Activated T-helper 1 cell treated with anti-CD3 and anti-CD28 coated beads, Interleukin-2, amount 50 U/mL, for 16 hours (primary cell): ENCODE data around the gene GFOD2.

Experiments used
- DNase-seq, 2 donors: peaks; one replicate each; pipeline ENCODE4 v3.0.0-alpha.2; 2020; ENCODE audit warnings: low read depth in 1 of 2, low spot score in 1 of 2

GFOD2 gene

DNA sequence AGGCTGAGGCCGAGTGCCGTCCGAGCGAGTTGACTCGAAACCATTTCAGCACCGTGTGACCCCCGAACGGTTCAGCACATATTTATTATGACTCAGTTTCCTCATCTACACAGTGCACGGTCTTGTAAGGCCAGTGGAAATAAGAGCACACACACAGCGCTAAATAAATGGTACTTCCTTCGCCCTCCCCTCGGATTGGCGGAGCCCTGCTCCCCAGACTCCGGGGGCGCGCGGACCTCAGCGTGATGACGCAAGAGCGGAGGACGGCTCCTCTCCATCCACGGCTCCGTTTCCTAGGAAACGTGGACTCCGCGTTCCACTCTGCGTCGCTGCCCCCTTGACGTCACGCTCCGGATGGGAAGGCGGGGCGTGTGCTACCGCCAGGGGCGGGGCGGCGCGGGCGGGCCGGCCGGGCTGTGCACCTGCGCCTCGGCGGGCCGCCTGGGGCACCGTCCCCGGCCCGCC is 58.5 kb downstream of the GFOD2 start, which contains the start of gene PARD6A:
PARD6A (plus strand) TSS at position 397 of the 465 bp plus-strand sequence. CDS start 79 bp downstream, outside the sequence.
- DNase-seq: peak; percentile 86 to 92

DNA sequence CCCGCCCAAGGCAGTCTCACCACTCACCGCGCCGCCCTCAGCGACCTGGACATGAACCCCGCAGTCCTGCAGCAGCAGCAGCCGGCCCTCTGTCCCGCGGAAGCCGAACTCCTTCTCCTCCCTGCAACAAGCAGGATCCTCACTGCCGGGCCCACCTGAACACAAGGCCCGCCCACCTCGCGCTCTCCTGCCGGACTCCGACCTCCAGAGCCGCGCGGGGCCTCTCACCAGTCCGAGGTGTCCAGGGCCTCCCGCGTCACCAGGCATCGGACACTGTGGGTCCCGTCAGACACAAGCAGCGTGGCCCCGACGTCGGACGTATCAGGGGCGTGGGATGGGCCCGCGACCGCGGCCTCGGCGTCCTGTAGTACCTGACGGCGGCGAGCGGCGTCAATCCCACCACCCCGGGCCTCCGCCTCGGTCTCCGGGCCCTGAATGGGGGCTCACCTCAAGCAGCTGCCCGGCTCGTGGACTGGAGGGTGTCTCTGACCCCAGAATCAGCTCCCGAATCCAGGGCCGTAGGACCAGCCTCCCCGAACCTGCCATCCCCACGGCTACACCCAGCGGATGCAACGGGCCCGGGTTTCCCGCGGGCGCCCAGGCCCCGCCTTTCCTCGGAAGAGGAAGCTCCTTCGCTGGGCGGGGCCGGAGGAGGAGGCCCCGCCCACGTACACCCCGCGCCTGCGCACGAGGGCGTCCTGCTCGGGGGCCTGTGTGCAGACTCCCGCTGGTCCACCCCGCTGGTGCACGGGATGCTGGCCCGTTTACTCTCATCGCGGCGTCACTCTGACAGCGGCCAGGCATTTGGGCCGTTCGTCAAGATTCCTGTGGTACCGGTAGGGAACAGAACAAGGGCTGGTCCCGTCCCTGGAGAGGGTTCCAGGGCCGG is 59.2 kb downstream of the GFOD2 start, which contains the start of gene ACD:
ACD (minus strand) TSS at position 586 of the 889 bp plus-strand sequence; CDS start at position 546, 40 bp downstream.
- DNase-seq: peak; percentile 78 to 92

DNA sequence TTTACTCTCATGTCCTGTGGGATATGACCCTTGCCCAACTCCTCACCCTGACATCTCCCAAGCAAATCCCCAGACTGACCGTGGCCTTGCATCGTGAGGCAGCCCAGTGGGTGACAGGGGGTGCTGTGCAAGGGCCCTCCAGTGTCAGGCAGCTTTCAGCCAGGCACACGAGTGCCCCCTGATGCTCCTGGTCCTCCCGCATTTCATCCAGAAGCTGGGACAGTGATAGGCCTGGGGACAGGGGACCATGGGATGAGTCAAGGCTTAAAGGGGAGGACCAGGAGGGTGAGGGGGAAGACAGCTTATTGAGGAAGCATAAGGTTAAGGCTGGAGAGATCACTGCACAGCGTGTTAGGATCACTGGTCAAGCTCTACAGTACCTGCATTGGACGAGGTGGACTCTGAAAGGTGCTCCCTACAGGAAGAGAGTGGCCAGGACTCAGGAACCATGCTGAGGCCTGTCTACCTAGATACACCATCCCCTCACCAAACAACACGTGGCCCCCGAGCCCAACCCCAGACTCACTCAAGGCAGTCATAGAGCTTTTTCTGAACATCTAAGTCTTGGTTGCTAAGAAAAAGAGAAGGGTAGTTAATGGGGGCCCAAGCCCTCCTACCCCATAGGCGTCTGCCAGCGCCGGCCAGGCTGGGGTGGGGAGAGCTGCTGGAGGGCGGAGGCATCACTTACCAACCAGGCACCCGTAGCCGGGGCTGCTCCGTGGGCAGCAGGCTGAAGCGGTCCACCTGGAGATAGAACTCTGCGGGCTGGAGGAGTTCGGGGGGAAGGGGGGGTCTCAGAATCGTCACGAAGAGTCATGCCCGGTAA is 60.1 kb downstream of the GFOD2 start:
- DNase-seq: no peak

DNA sequence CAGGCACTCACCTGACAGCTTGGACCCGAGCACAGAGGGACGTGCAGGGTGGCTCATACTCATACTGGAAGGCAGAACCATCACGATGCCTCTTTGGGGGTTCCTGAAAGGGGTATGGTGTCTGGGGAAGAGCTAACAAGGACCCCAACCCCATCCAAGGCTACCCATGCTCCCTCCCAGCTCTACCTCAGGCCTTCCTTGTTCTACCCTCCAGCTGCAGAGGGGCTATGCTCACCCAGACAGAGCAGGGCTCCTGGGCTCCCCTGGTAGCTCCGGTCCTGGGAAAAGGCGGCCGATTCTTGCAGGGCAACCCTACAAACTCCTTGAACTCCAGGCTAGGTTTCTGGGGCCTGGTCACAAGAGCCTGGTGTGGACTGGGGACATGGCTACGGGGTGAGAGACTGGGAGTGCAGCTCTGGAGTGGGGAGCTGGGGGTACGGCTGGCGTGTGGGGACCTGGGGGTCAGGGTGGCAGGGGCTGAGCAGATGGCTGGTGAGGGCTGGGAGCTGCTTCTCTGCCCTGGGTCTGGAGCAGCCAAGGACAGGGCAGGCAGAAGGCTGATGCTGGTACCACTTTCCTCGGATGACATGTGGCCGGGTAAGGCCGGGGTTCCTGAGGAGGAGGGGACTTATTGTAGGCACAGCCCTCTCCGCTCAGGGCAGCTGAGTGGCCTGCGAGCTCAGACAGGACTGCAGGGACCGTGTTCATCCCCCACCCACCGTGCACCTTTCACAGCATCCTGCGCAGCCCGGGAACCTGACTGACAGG is 61.2 kb downstream of the GFOD2 start:
- DNase-seq: no peak

DNA sequence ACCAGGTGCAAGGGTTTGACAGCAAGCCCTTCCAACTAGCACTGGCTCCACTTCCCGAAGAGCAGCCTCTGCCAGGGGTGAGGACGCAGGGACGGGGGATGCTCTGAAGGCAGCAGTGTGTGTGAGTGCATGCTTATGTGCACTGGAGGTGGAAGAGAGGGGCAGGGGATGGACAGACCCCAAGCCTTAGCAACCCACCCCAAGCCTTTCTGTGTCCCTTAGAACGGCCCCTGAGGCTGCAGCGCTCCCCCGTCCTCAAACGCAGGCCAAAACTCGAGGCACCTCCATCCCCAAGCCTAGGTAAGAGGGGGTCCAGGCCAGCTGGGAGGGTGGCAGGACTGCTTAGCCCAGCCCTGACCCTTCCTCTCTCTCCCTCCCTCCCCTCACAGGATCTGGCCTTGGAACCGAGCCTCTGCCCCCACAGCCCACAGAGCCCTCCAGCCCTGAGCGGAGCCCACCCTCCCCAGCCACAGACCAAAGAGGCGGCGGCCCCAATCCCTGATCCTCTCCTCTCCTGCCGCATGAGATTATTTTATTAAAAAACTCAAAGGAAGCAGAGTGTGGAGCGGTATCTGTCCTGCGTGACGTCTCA is 62.0 kb downstream of the GFOD2 start:
- DNase-seq: no peak

DNA sequence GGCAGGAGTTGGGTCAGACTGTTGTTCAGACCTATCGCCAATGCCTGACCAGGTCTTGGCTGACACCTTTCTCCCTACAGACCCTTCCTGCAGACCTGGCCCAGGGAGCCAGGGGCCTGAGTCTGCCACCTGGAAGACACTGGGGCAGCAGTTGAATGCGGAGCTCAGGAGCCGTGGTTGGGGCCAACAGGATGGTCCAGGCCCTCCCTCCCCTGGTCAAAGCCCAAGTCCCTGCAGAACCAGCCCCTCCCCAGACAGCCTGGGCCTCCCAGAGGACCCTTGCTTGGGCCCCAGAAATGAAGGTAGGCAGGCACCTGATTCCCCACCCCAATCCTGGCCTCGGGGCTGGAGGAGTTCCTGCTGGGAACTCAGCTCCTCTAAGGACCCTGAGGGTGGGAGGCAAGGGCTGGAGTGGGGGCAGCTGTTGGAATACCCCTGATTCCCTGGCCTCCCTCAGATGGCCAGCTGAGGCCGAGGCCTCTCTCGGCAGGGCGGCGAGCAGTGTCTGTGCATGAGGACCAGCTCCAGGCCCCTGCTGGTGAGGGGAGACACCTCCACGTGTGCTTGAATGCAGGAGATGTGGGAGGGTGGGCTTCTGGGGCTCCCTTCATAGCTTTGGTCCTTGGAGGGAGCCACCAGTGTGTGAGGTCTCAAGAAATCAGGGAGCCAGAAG is 62.6 kb downstream of the GFOD2 start:
- DNase-seq: no peak

DNA sequence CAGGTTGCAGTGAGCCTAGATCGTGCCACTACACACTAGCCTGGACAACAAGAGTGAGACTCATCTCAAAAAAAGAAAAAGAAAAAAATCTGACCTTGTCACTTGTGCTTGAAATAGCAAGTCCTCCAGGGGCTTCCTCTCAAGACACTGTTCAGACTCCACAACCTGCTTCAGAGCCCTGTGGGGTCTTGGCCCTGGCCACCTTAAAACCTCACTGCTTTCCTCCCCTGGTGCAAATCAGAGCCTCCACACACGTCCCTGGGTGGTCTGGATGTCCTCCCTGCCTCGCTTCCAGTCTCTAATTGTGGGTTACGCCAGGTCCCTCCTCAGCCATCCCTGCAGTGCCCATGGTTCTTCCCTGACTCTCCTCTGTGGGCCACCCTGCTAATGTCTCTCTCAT is 63.8 kb downstream of the GFOD2 start:
- DNase-seq: no peak

DNA sequence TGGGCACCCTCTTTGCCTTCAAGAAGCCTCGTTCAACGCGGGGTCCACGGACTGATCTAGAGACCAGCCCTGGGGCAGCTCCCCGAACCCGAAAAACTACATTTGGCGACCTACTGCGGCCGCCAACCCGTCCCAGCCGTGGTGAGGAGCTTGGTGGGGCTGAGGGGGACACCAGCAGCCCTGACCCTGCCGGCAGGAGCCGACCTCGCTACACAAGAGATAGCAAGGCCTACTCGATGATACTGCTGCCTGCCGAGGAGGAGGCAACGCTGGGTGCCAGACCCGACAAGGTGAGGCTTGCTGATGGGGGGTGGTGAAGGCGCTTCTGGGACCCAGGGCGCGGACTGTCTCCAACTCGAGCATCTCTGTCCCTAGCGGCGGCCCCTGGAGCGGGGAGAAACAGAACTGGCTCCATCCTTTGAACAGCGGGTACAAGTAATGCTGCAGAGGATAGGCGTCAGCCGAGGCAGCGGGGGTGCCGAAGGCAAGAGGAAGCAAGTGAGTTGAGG is 64.7 kb downstream of the GFOD2 start:
- DNase-seq: no peak

DNA sequence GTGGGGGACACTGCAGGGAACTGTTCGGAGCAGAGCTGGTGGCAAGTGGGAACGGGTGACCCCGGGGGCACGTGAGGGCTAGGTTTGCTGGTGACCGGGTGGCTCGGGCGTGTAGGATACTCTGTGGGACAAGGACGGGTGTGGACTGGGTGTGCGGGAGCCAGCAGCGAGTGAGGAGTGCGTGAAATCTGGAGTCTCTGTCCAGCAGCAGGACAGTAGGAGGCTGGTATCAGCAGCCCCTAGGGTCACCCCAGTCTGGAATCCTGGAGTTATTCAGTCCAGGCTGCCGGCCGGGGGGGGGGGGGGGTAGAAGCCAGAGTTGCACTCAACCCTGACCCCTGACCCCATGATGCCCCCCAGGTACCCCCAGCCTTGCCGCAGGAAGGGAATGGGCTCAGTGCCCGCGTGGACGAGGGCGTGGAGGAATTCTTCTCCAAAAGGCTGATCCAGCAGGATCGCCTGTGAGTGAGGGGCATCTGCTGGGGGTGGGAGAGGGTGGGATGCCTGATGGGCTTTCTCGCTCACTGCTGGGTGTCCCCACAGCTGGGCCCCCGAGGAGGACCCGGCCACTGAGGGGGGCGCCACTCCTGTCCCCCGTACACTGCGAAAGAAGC is 65.2 kb downstream of the GFOD2 start:
- DNase-seq: no peak

DNA sequence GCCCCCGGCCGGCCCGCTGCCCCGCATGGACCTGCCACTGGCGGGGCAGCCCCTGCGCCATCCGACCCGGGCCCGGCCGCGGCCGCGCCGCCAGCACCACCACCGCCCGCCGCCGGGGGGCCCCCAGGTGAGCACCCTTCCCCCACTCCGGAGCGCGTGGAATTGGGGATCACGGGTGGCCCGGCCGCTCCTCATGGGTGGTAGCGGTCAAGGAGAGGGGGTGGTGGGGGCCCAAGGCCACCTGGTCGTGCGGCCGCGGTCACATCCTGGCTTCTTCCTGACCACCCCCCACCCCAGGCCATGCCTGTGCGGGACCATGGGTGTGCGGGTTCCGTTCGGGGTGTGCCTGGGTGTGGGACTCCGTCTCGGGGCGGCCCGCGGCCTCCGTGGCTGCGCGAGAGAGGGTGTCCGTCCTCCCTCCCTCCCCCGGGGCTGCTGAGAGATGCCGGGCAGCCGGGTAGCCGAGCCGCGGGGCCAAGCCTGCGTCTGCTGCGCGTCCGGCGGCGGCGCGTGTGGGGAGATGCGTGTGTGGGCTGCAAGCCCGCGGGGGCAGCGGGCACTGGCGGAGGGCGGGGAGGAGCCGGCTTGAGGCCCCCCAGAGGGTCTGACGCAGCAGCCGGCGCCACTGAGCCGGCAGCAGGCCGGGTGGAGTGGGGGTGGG is 65.9 kb downstream of the GFOD2 start:
- DNase-seq: no peak

DNA sequence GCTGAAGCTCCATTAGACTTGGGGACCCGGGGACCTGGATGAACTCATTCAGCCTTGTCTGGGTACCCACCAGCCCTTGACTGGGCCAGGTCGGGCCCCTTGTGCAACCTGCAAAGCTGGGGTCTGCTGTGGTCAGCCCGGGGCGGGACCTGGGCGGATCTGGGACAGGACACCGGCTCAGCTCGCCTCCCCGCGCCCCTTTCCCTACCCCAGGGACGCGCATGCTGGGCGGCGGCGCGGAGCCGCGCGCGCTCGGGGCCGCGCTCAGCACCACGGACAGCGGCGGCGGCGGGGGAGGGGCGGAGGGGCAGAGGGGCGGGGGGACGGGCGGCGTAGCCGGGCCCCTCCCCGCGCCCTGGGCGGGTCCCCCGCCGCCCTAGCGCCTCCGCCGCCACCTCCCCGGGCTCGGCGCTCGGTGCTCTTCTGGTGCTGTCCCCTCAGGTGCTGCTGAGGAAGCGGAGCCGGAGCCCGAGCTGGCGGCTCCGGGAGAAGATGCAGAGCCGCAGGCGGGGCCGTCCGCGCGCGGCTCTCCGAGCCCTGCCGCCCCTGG is 66.5 kb downstream of the GFOD2 start:
- DNase-seq: no peak

DNA sequence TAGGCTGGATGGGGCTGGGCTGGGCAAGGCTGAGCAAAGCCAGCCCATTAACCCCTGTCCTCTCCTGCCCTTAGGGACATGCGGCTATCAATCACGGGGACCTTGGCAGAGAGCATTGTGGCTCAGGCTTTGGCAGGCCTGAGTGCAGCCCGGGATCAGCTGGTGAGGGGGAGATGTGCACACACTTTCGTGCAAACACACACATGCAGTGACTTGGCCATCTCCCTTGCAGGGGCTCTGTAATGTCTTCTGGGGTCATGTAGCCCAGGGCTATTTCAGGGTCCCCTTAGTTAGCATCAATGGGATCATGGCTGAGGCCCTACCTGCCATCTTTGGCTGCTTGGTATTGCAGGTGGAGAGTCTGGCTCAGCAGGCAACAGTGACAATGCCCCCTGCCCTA is 67.3 kb downstream of the GFOD2 start:
- no peak for DNase-seq

DNA sequence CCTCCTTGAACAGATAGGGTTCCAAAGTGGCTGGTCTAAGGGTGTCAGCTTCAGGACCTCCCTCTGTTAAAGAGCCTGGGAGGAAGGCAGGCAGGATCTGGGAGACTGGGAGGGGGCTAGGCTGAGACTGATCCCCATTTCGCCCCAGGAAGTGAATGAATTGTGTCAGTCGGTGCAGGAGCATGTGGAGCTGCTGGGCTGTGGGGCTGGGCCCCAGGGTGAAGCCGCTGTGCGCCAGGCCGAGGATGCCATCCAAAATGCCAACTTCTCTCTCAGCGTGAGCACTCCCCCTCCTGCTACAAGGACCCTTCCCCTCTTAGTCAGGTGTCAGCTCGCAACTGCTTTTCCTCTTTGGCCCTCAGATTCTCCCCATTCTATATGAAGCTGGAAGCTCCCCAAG is 68.1 kb downstream of the GFOD2 start:
- DNase-seq: no peak

DNA sequence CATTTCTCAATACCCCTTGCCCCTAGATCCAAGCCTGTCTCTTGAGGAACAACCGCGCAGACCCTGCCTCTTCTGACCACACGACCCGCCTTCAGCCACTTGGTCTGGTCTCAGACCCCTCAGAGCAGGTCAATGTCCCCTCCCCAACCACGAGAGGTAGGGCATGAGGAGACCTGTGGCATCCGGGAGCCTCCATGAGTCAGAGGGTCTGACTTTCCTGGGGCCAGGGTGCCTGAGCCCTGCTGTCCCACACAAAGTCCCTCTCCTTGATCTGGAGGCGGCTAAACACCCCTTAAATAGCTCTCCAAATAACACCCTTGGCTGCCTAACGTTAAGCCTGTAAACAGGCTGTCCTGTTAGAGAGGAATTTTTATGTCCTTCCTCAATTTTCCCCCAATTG is 69.1 kb downstream of the GFOD2 start:
- no peak for DNase-seq

DNA sequence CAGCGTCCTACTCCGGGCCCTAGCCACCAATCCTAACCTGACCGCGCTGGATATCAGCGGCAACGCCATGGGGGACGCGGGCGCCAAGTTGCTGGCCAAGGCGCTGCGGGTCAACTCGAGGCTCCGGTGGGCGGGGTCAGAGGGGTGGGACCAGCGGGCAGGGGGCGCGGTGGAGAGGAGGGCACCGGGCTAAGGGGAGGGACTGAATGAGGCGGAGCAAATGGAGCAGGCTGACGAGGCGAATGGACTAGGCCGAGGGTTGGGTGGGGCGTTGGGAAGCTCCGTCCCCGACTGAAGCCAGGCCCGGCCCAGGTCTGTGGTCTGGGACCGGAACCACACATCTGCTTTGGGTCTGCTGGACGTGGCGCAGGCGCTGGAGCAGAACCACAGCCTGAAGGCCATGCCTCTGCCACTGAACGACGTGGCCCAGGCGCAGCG is 69.6 kb downstream of the GFOD2 start:
- no peak for DNase-seq

DNA sequence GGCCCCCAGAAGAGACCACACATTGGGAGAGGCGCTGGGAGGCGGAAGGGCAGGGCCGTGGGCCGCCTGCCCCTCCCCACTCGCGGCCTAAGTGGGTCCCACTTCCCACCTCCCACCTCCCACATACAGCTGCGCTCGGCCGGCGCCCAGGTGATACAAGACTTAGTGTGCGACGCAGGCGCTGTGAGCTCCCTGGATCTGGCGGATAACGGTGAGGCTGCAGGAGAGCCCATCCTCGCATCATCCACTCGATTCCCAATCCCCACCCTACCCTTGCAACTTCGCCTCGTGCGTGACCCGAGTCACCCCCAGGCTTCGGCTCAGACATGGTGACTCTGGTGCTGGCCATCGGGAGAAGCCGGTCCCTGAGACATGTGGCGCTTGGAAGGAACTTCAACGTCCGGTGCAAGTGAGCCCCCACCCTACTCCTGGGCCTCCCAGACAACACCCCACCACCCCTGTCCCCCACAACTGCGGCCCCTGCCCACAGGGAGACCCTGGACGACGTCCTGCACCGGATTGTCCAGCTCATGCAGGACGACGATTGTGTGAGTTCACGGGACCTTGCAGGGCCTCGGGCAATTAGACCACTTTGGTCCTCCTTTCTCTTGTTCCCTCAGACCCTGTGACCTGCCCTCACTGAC is 70.2 kb downstream of the GFOD2 start:
- no peak for DNase-seq

DNA sequence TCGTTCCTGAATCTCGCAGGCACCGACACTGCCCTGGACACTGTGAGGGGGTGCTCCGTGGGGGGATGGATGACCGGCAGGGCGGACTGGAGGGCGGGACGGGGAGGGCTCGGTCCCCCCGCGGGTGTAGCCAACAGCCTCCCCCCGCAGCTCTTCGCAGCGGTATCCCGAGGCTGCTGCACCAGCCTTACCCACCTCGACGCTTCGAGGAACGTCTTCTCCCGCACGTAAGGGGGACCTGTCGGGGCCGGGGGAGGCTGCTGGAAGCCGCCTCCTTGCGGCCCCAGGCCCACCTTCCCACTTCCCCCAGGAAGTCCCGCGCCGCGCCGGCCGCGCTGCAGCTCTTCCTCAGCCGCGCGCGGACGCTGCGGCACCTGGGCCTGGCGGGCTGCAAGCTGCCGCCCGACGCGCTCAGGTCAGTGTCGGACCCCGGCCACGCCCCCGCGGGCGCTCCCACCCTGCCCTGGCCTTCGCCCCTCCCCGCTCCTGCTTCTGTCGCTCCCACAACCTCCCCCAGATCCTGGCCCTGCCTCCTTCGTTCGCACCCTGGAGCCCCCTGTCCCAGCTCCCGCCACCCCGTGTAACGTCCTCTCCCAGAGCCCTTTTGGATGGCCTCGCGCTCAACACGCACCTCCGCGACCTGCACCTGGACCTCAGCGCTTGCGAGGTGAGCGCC is 70.9 kb downstream of the GFOD2 start:
- DNase-seq: no peak

DNA sequence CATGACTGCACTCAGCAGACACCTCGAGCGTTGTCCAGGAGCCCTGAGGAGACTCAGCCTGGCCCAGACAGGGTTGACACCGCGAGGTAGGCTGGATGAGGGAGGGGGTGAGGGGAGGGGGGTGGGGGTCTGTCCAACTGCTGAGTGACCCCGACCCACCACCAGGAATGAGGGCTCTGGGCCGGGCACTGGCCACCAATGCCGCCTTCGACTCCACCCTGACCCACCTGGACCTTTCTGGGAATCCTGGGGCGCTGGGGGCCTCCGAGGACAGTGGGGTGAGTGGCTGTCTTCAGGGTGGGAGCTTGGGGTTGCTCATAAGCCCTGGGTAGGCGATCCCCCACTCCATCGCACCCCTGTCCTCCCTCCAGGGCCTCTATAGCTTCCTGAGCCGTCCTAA is 71.4 kb downstream of the GFOD2 start:
- DNase-seq: no peak
